H54 (cell line): ENCODE results near the gene AP2A2.
"Not testable (repeated sequence)": the region's sequence is repeated elsewhere in the genome, so short reads cannot be mapped to it uniquely, and the experiment has no call there.

ENCODE experiments used
- DNase-seq: peaks from one replicate; pipeline ENCODE4 v3.0.0; 2011; ENCODE audit warnings: low spot score, mixed read lengths; ENCODE audit not compliant: insufficient read length
- FAIRE-seq: peaks from 3 replicates; lab custom pipeline; 2011; peaks lifted over from hg19 to GRCh38; lab: Jason Lieb, UNC
- POLR2A ChIP-seq: IDR thresholded peaks from 2 replicates; pipeline ENCODE4 v1.6.1; 2011; ENCODE audit warnings: low read depth, mild to moderate bottlenecking, low read length

The AP2A2 gene

GRCh38 chr11:944711-945470 is 19.2 kb downstream of the AP2A2 start:
- DNase-seq (no peak), FAIRE-seq (no peak)
- TF ChIP-seq POLR2A = no peak

- no peak for TF ChIP-seq POLR2A
- DNase-seq (no peak), FAIRE-seq (no peak)
These were observed 20.3 kb downstream of the AP2A2 start for GRCh38 chr11:945986-946385.

- no peak for TF ChIP-seq POLR2A
- DNase-seq (no peak), FAIRE-seq (no peak)
These were observed 22.1 kb downstream of the AP2A2 start for GRCh38 chr11:947744-948143.

GRCh38 chr11:951507-951906 is 25.8 kb downstream of the AP2A2 start:
- TF ChIP-seq POLR2A = no peak
- DNase-seq = no peak
- no peak for FAIRE-seq

GRCh38 chr11:952406-953385 is 27.0 kb downstream of the AP2A2 start:
- FAIRE-seq (no peak), DNase-seq (no peak)
- no peak for TF ChIP-seq POLR2A

- no peak for DNase-seq
- no peak for TF ChIP-seq POLR2A
- no peak for FAIRE-seq
These were observed 27.8 kb downstream of the AP2A2 start for GRCh38 chr11:953512-953911.

- TF ChIP-seq POLR2A = no peak
- no peak for FAIRE-seq
- no peak for DNase-seq
These were observed 28.9 kb downstream of the AP2A2 start for GRCh38 chr11:954392-955153.

- DNase-seq = no peak
- no peak for FAIRE-seq
- TF ChIP-seq POLR2A = no peak
These were observed 29.7 kb downstream of the AP2A2 start for GRCh38 chr11:955154-956063.

GRCh38 chr11:957212-957920 is 31.7 kb downstream of the AP2A2 start:
- DNase-seq (no peak), FAIRE-seq (no peak)
- TF ChIP-seq POLR2A = no peak

GRCh38 chr11:958101-958500 is 32.4 kb downstream of the AP2A2 start:
- DNase-seq = no peak
- FAIRE-seq = no peak
- TF ChIP-seq POLR2A = no peak

GRCh38 chr11:959027-959426 is 33.4 kb downstream of the AP2A2 start:
- no peak for FAIRE-seq
- no peak for DNase-seq
- TF ChIP-seq POLR2A = no peak

- no peak for FAIRE-seq
- no peak for TF ChIP-seq POLR2A
- no peak for DNase-seq
These were observed 33.9 kb downstream of the AP2A2 start for GRCh38 chr11:959608-960007.

- not testable (repeated sequence) for DNase-seq, FAIRE-seq
These were observed 35.7 kb downstream of the AP2A2 start for GRCh38 chr11:961310-961920.
